Esophagus muscularis mucosa (tissue), 4 donors: ENCODE results near the gene SND1. TPM values are rescaled to one million over a fixed set of nuclear protein-coding genes. Genes with fewer than 3 reads are reported as not detected.

Source experiments
- DNase-seq: peaks from one replicate; pipeline ENCODE4 v3.0.0-alpha.2; 2017; ENCODE audit errors: extremely low spot score
- H3K27ac ChIP-seq, 4 donors: fragments of 200-600 bp; sonication (generic); replicated peaks in 1 of 4; 1 replicate in 3 of 4; 2 replicates in 1 of 4; pipeline ENCODE4 v1.5.1; 2016 to 2019; ENCODE audit warnings: mild to moderate bottlenecking in 1 of 4
- H3K27me3 ChIP-seq, 4 donors: fragments of 200-600 bp; sonication (generic); one replicate each; pipeline versions ENCODE4 v1.5.1 to v1.6.0; 2016 to 2019
- H3K36me3 ChIP-seq, 4 donors: fragments of 200-600 bp; sonication (generic); one replicate each; pipeline ENCODE4 v1.5.1; 2016 to 2019
- H3K4me1 ChIP-seq, 4 donors: fragments of 200-600 bp; sonication (generic); one replicate each; pipeline ENCODE4 v1.5.1; 2016 to 2019
- H3K4me3 ChIP-seq, 4 donors: fragments of 200-600 bp; sonication (generic); 1 replicate in 2 of 4; 2 replicates in 2 of 4; pipeline ENCODE4 v1.5.1; 2016 to 2019; ENCODE audit warnings: mild to moderate bottlenecking in 4 of 4, moderate library complexity in 1 of 4
- H3K9me3 ChIP-seq, 4 donors: fragments of 200-600 bp; sonication (generic); 1 replicate in 3 of 4; 2 replicates in 1 of 4; pipeline ENCODE4 v1.5.1; 2016 to 2019
- CTCF ChIP-seq, 3 experiments: fragments of 200-600 bp in 2 of 3; fragments of 450-650 bp in 1 of 3; sonication (generic) in 2 of 3; IDR thresholded peaks; one replicate each; pipeline ENCODE4 v1.5.1; 2017 to 2019; ENCODE audit warnings: antibody characterized with exemption in 3 of 3, mild to moderate bottlenecking in 2 of 3, moderate library complexity in 1 of 3
- EP300 ChIP-seq: sonication (generic); formaldehyde crosslinking; IDR thresholded peaks from one replicate; pipeline ENCODE4 v1.6.1; 2017; ENCODE audit warnings: antibody characterized with exemption
- POLR2A ChIP-seq: fragments of 450-650 bp; IDR thresholded peaks from one replicate; pipeline ENCODE4 v1.6.1; 2017; ENCODE audit warnings: antibody characterized with exemption, moderate library complexity, mild to moderate bottlenecking, low read depth
- POLR2AphosphoS5 ChIP-seq, 2 donors: sonication (generic); formaldehyde crosslinking; IDR thresholded peaks; one replicate each; pipeline ENCODE4 v1.6.1; 2017; ENCODE audit warnings: antibody characterized with exemption in 2 of 2
- WGBS: methylation state at CpG from one replicate; pipeline ENCODE4 v1.1.5; 2018; 5-methylcytosine and 5-hydroxymethylcytosine counted together
- intact Hi-C: fragments of 100-400 bp; cut with DNase I; formaldehyde crosslinking; loops from one replicate; pipeline ENCODE4 v1.15.1; 2023
- total RNA-seq, 4 donors: library from RNA; depleted of rRNA; stranded (reverse); fragments of >200 nt; gene quantifications; one replicate each; pipeline versions ENCODE4 v1.1.0 to v1.2.1, GENCODE V29; 2016

SND1 gene
- total RNA-seq, 4 donors from 2014 or later, result 71.4 to 91.2 (median 81.3) TPM

- Histone ChIP-seq H3K4me1 (peaks cover 0 to 19% (median 6%) of the 10 kb centered on the region in 4 donors), H3K36me3 (no peaks in the 10 kb centered on the region), H3K27me3 (no peaks in the 10 kb centered on the region), H3K27ac (no peak overlapping the region), H3K4me3 (no peak overlapping the region), H3K9me3 (no peaks in the 10 kb centered on the region)
- intact Hi-C loops, result no loop called here
- DNase-seq, result no peak
- TF ChIP-seq POLR2A, result no peak
- no peak for TF ChIP-seq POLR2AphosphoS5 (IDR thresholded peaks at IDR 0.05)
- TF ChIP-seq CTCF (IDR thresholded peaks at IDR 0.05), result no peak
- TF ChIP-seq EP300, result no peak
- 85% methylated on average over 12 of the region's 12 CpGs for WGBS
Observed at GRCh38 chr7:127751490-127752448, 99.8 kb downstream of the SND1 start.

GRCh38 chr7:127752829-127753228 lies 100.8 kb downstream of the SND1 start:
- TF ChIP-seq CTCF (IDR thresholded peaks at IDR 0.05), result no peak
- no peak for TF ChIP-seq POLR2AphosphoS5 (IDR thresholded peaks at IDR 0.05)
- TF ChIP-seq POLR2A, result no peak
- no peak for TF ChIP-seq EP300
- no peaks in the 10 kb centered on the region for H3K36me3 ChIP-seq
- H3K4me1 ChIP-seq, result peaks cover 0 to 19% (median 6%) of the 10 kb centered on the region in 4 donors
- H3K4me3 ChIP-seq, result no peak overlapping the region
- no peaks in the 10 kb centered on the region for H3K9me3 ChIP-seq
- WGBS, result 93% methylated on average over 1 of the region's 1 CpG
- H3K27ac ChIP-seq, result no peak overlapping the region
- no peak for DNase-seq
- intact Hi-C loops, result no loop called here
- no peaks in the 10 kb centered on the region for H3K27me3 ChIP-seq

GRCh38 chr7:127754457-127754856 lies 102.5 kb downstream of the SND1 start:
- DNase-seq, result no peak
- Histone ChIP-seq H3K27me3 (no peaks in the 10 kb centered on the region), H3K4me3 (no peak overlapping the region), H3K27ac (no peak overlapping the region), H3K9me3 (no peaks in the 10 kb centered on the region), H3K36me3 (no peaks in the 10 kb centered on the region), H3K4me1 (peaks cover 0 to 19% (median 6%) of the 10 kb centered on the region in 4 donors)
- TF ChIP-seq EP300, result no peak
- intact Hi-C loops, result no loop called here

GRCh38 chr7:127755521-127755920 lies 103.5 kb downstream of the SND1 start:
- Histone ChIP-seq H3K4me3 (no peak overlapping the region), H3K9me3 (no peaks in the 10 kb centered on the region), H3K4me1 (peaks cover 0 to 19% (median 6%) of the 10 kb centered on the region in 4 donors), H3K36me3 (no peaks in the 10 kb centered on the region), H3K27ac (no peak overlapping the region), H3K27me3 (no peaks in the 10 kb centered on the region)
- no peak for TF ChIP-seq EP300
- no peak for TF ChIP-seq POLR2A
- no peak for TF ChIP-seq POLR2AphosphoS5 (IDR thresholded peaks at IDR 0.05)
- no peak for TF ChIP-seq CTCF (IDR thresholded peaks at IDR 0.05)
- WGBS, result 88% methylated on average over 6 of the region's 6 CpGs
- intact Hi-C loops, result no loop called here
- no peak for DNase-seq

- 95% methylated on average over 2 of the region's 2 CpGs for WGBS
- Histone ChIP-seq H3K27me3 (no peaks in the 10 kb centered on the region), H3K36me3 (no peaks in the 10 kb centered on the region), H3K4me3 (no peak overlapping the region), H3K4me1 (peaks cover 0 to 16% (median 4%) of the 10 kb centered on the region in 4 donors), H3K9me3 (no peaks in the 10 kb centered on the region), H3K27ac (no peak overlapping the region)
- intact Hi-C loops, result no loop called here
- no peak for TF ChIP-seq POLR2A
- no peak for DNase-seq
Observed at GRCh38 chr7:127755965-127756364, 104.0 kb downstream of the SND1 start.
